SU-DHL-6 (cell line): ENCODE data around the gene E2F1.

ENCODE experiments used
- EZH2phosphoT487 ChIP-seq: fragments of 200-600 bp; sonication (generic), shearing (Covaris generic); conservative IDR thresholded peaks from 2 replicates; pipeline ENCODE4 v1.6.1; 2018; ENCODE audit warnings: mild to moderate bottlenecking, antibody characterized with exemption, low read length, moderate library complexity, mixed read lengths
- TF ChIP-seq, protein P1 (sequence below): fragments of 200-600 bp; sonication (generic); IDR thresholded peaks from one replicate; pipeline ENCODE4 v1.5.1; 2017; ENCODE audit warnings: antibody characterized with exemption, mild to moderate bottlenecking, low read length, moderate library complexity; ENCODE audit not compliant: insufficient read depth, poor library complexity, severe bottlenecking

- TF ChIP-seq, protein P1, sequence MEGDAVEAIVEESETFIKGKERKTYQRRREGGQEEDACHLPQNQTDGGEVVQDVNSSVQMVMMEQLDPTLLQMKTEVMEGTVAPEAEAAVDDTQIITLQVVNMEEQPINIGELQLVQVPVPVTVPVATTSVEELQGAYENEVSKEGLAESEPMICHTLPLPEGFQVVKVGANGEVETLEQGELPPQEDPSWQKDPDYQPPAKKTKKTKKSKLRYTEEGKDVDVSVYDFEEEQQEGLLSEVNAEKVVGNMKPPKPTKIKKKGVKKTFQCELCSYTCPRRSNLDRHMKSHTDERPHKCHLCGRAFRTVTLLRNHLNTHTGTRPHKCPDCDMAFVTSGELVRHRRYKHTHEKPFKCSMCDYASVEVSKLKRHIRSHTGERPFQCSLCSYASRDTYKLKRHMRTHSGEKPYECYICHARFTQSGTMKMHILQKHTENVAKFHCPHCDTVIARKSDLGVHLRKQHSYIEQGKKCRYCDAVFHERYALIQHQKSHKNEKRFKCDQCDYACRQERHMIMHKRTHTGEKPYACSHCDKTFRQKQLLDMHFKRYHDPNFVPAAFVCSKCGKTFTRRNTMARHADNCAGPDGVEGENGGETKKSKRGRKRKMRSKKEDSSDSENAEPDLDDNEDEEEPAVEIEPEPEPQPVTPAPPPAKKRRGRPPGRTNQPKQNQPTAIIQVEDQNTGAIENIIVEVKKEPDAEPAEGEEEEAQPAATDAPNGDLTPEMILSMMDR, result no peak
- no peak for TF ChIP-seq EZH2phosphoT487
Observed at GRCh38 chr20:33732166-33732970, 46.2 kb upstream of the E2F1 start.
